Right lobe of liver (tissue), 4 donors: ENCODE data around the gene TBC1D5.

Experiments
- CTCF ChIP-seq, 4 donors: fragments of 200-600 bp in 3 of 4; fragments of 450-650 bp in 1 of 4; IDR thresholded peaks; one replicate each; pipeline versions ENCODE4 v1.5.1 to v1.8.0; 2016 to 2022; ENCODE audit warnings: antibody characterized with exemption in 4 of 4, mild to moderate bottlenecking in 2 of 4
- POLR2A ChIP-seq: fragments of 450-650 bp; IDR thresholded peaks from one replicate; pipeline ENCODE4 v1.6.1; 2017; ENCODE audit warnings: antibody characterized with exemption, mild to moderate bottlenecking
- donor health status: DM: no; HTN: no; CAD: no.
- donor health status: DM: no; HTN: no; CAD: no.
- donor health status: DM: no; HTN: yes; CAD: no.

GRCh38 chr3:17577796-17578520, 164.5 kb downstream of the TBC1D5 start:
- TF ChIP-seq CTCF (IDR thresholded peaks at IDR 0.05) = no peak
- no peak for TF ChIP-seq POLR2A
